ENCODE measurements around the gene MELK.

- TF ChIP-seq EZH2 (IDR thresholded peaks at IDR 0.05) = no peak
- TF ChIP-seq POLR2AphosphoS5 (IDR thresholded peaks at IDR 0.05; ENCODE audit: borderline replicate concordance, low read depth, low read length) = no peak
Measured at GRCh38 chr9:36642817-36643216, 70.1 kb downstream of the MELK start.
